ENCODE data around the gene WFDC6.

- TF ChIP-seq EZH2 (IDR thresholded peaks at IDR 0.05; ENCODE audit: borderline replicate concordance, insufficient read depth, low read depth, low read length, poor library complexity, severe bottlenecking) (no peak), CTCF (IDR thresholded peaks at IDR 0.05) (no peak)
These were observed 35.9 kb downstream of the WFDC6 start for GRCh38 chr20:45503403-45503802.

Measured in B cell (primary cell).